ENCODE results near the gene SCN3A.

The SCN3A gene

GRCh38 chr2:165237056-165237455, 33.2 kb upstream of the SCN3A start:
- Histone ChIP-seq H3K27ac (ENCODE audit: insufficient read depth, low read length, poor library complexity, severe bottlenecking) (no peak overlapping the region), H3K4me1 (ENCODE audit: control insufficient read depth, insufficient read depth, low read length, poor library complexity, severe bottlenecking) (no peaks in the 10 kb centered on the region), H3K4me3 (ENCODE audit: insufficient read depth, low read depth, low read length, poor library complexity, severe bottlenecking) (no peak overlapping the region), H3K36me3 (ENCODE audit: control insufficient read depth, insufficient read depth, low read length) (no peaks in the 10 kb centered on the region), H3K9me3 (ENCODE audit: control insufficient read depth, low read length) (no peaks in the 10 kb centered on the region), H3K27me3 (replicated peaks; ENCODE audit: control insufficient read depth, insufficient read depth, low read length, poor library complexity, severe bottlenecking) (no peaks in the 10 kb centered on the region)
- DNase-seq, result no peak

- no peaks in the 10 kb centered on the region for H3K9me3 ChIP-seq (ENCODE audit: control insufficient read depth, low read length)
- no peaks in the 10 kb centered on the region for H3K36me3 ChIP-seq (ENCODE audit: control insufficient read depth, insufficient read depth, low read length)
- H3K27me3 ChIP-seq (replicated peaks; ENCODE audit: control insufficient read depth, insufficient read depth, low read length, poor library complexity, severe bottlenecking), result no peaks in the 10 kb centered on the region
- H3K27ac ChIP-seq (ENCODE audit: insufficient read depth, low read length, poor library complexity, severe bottlenecking), result no peak overlapping the region
- no peak overlapping the region for H3K4me3 ChIP-seq (ENCODE audit: insufficient read depth, low read depth, low read length, poor library complexity, severe bottlenecking)
- no peaks in the 10 kb centered on the region for H3K4me1 ChIP-seq (ENCODE audit: control insufficient read depth, insufficient read depth, low read length, poor library complexity, severe bottlenecking)
- no peak for DNase-seq
Observed at GRCh38 chr2:165227571-165227970, 23.7 kb upstream of the SCN3A start.

- Histone ChIP-seq H3K4me1 (ENCODE audit: control insufficient read depth, insufficient read depth, low read length, poor library complexity, severe bottlenecking) (no peaks in the 10 kb centered on the region), H3K27ac (ENCODE audit: insufficient read depth, low read length, poor library complexity, severe bottlenecking) (no peak overlapping the region), H3K36me3 (ENCODE audit: control insufficient read depth, insufficient read depth, low read length) (no peaks in the 10 kb centered on the region), H3K4me3 (ENCODE audit: insufficient read depth, low read depth, low read length, poor library complexity, severe bottlenecking) (no peak overlapping the region), H3K27me3 (replicated peaks; ENCODE audit: control insufficient read depth, insufficient read depth, low read length, poor library complexity, severe bottlenecking) (no peaks in the 10 kb centered on the region), H3K9me3 (ENCODE audit: control insufficient read depth, low read length) (no peaks in the 10 kb centered on the region)
- DNase-seq, result no peak
Observed at GRCh38 chr2:165224941-165225340, 21.1 kb upstream of the SCN3A start.

- DNase-seq, result no peak
- no peak overlapping the region for H3K27ac ChIP-seq (ENCODE audit: insufficient read depth, low read length, poor library complexity, severe bottlenecking)
- no peaks in the 10 kb centered on the region for H3K27me3 ChIP-seq (replicated peaks; ENCODE audit: control insufficient read depth, insufficient read depth, low read length, poor library complexity, severe bottlenecking)
- H3K9me3 ChIP-seq (ENCODE audit: control insufficient read depth, low read length), result no peaks in the 10 kb centered on the region
- H3K4me1 ChIP-seq (ENCODE audit: control insufficient read depth, insufficient read depth, low read length, poor library complexity, severe bottlenecking), result no peaks in the 10 kb centered on the region
- H3K36me3 ChIP-seq (ENCODE audit: control insufficient read depth, insufficient read depth, low read length), result no peaks in the 10 kb centered on the region
- no peak overlapping the region for H3K4me3 ChIP-seq (ENCODE audit: insufficient read depth, low read depth, low read length, poor library complexity, severe bottlenecking)
Observed at GRCh38 chr2:165219481-165219880, 15.6 kb upstream of the SCN3A start.

- H3K4me3 ChIP-seq (ENCODE audit: insufficient read depth, low read depth, low read length, poor library complexity, severe bottlenecking), result no peak overlapping the region
- no peaks in the 10 kb centered on the region for H3K36me3 ChIP-seq (ENCODE audit: control insufficient read depth, insufficient read depth, low read length)
- H3K27me3 ChIP-seq (replicated peaks; ENCODE audit: control insufficient read depth, insufficient read depth, low read length, poor library complexity, severe bottlenecking), result no peaks in the 10 kb centered on the region
- no peaks in the 10 kb centered on the region for H3K4me1 ChIP-seq (ENCODE audit: control insufficient read depth, insufficient read depth, low read length, poor library complexity, severe bottlenecking)
- DNase-seq, result no peak
- no peak overlapping the region for H3K27ac ChIP-seq (ENCODE audit: insufficient read depth, low read length, poor library complexity, severe bottlenecking)
- no peaks in the 10 kb centered on the region for H3K9me3 ChIP-seq (ENCODE audit: control insufficient read depth, low read length)
Observed at GRCh38 chr2:165214093-165214492, 10.2 kb upstream of the SCN3A start.

GRCh38 chr2:165208094-165208493, 4.2 kb upstream of the SCN3A start:
- no peak overlapping the region for H3K27ac ChIP-seq (ENCODE audit: insufficient read depth, low read length, poor library complexity, severe bottlenecking)
- H3K9me3 ChIP-seq (ENCODE audit: control insufficient read depth, low read length), result no peaks in the 10 kb centered on the region
- no peaks in the 10 kb centered on the region for H3K36me3 ChIP-seq (ENCODE audit: control insufficient read depth, insufficient read depth, low read length)
- no peaks in the 10 kb centered on the region for H3K4me1 ChIP-seq (ENCODE audit: control insufficient read depth, insufficient read depth, low read length, poor library complexity, severe bottlenecking)
- DNase-seq, result no peak
- H3K4me3 ChIP-seq (ENCODE audit: insufficient read depth, low read depth, low read length, poor library complexity, severe bottlenecking), result no peak overlapping the region
- H3K27me3 ChIP-seq (replicated peaks; ENCODE audit: control insufficient read depth, insufficient read depth, low read length, poor library complexity, severe bottlenecking), result no peaks in the 10 kb centered on the region

GRCh38 chr2:165205865-165206264, 2.0 kb upstream of the SCN3A start:
- Histone ChIP-seq H3K9me3 (ENCODE audit: control insufficient read depth, low read length) (no peaks in the 10 kb centered on the region), H3K36me3 (ENCODE audit: control insufficient read depth, insufficient read depth, low read length) (no peaks in the 10 kb centered on the region), H3K27me3 (replicated peaks; ENCODE audit: control insufficient read depth, insufficient read depth, low read length, poor library complexity, severe bottlenecking) (no peaks in the 10 kb centered on the region), H3K27ac (ENCODE audit: insufficient read depth, low read length, poor library complexity, severe bottlenecking) (no peak overlapping the region), H3K4me3 (ENCODE audit: insufficient read depth, low read depth, low read length, poor library complexity, severe bottlenecking) (no peak overlapping the region), H3K4me1 (ENCODE audit: control insufficient read depth, insufficient read depth, low read length, poor library complexity, severe bottlenecking) (no peaks in the 10 kb centered on the region)
- DNase-seq, result no peak

GRCh38 chr2:165202239-165202638, 1.6 kb downstream of the SCN3A start:
- Histone ChIP-seq H3K36me3 (ENCODE audit: control insufficient read depth, insufficient read depth, low read length) (no peaks in the 10 kb centered on the region), H3K27ac (ENCODE audit: insufficient read depth, low read length, poor library complexity, severe bottlenecking) (no peak overlapping the region), H3K4me3 (ENCODE audit: insufficient read depth, low read depth, low read length, poor library complexity, severe bottlenecking) (no peak overlapping the region), H3K9me3 (ENCODE audit: control insufficient read depth, low read length) (no peaks in the 10 kb centered on the region), H3K4me1 (ENCODE audit: control insufficient read depth, insufficient read depth, low read length, poor library complexity, severe bottlenecking) (no peaks in the 10 kb centered on the region), H3K27me3 (replicated peaks; ENCODE audit: control insufficient read depth, insufficient read depth, low read length, poor library complexity, severe bottlenecking) (no peaks in the 10 kb centered on the region)
- no peak for DNase-seq

- H3K9me3 ChIP-seq (ENCODE audit: control insufficient read depth, low read length), result no peaks in the 10 kb centered on the region
- H3K4me1 ChIP-seq (ENCODE audit: control insufficient read depth, insufficient read depth, low read length, poor library complexity, severe bottlenecking), result no peaks in the 10 kb centered on the region
- H3K27me3 ChIP-seq (replicated peaks; ENCODE audit: control insufficient read depth, insufficient read depth, low read length, poor library complexity, severe bottlenecking), result no peaks in the 10 kb centered on the region
Observed at GRCh38 chr2:165198181-165198580, 5.7 kb downstream of the SCN3A start.

GRCh38 chr2:165197346-165197745, 6.5 kb downstream of the SCN3A start:
- DNase-seq, result no peak
- no peaks in the 10 kb centered on the region for H3K27me3 ChIP-seq (replicated peaks; ENCODE audit: control insufficient read depth, insufficient read depth, low read length, poor library complexity, severe bottlenecking)

More at GRCh38 chr2:165198181-165198580, 5.7 kb downstream of the SCN3A start:
- Histone ChIP-seq H3K36me3 (ENCODE audit: control insufficient read depth, insufficient read depth, low read length) (no peaks in the 10 kb centered on the region), H3K27ac (ENCODE audit: insufficient read depth, low read length, poor library complexity, severe bottlenecking) (no peak overlapping the region), H3K4me3 (ENCODE audit: insufficient read depth, low read depth, low read length, poor library complexity, severe bottlenecking) (no peak overlapping the region)
- DNase-seq, result no peak

GRCh38 chr2:165196411-165196810, 7.4 kb downstream of the SCN3A start:
- H3K27me3 ChIP-seq (replicated peaks; ENCODE audit: control insufficient read depth, insufficient read depth, low read length, poor library complexity, severe bottlenecking), result no peaks in the 10 kb centered on the region
- no peak for DNase-seq
- no peaks in the 10 kb centered on the region for H3K36me3 ChIP-seq (ENCODE audit: control insufficient read depth, insufficient read depth, low read length)
- no peak overlapping the region for H3K27ac ChIP-seq (ENCODE audit: insufficient read depth, low read length, poor library complexity, severe bottlenecking)
- H3K4me3 ChIP-seq (ENCODE audit: insufficient read depth, low read depth, low read length, poor library complexity, severe bottlenecking), result no peak overlapping the region
- H3K4me1 ChIP-seq (ENCODE audit: control insufficient read depth, insufficient read depth, low read length, poor library complexity, severe bottlenecking), result no peaks in the 10 kb centered on the region
- H3K9me3 ChIP-seq (ENCODE audit: control insufficient read depth, low read length), result no peaks in the 10 kb centered on the region

More at GRCh38 chr2:165197346-165197745, 6.5 kb downstream of the SCN3A start:
- no peaks in the 10 kb centered on the region for H3K4me1 ChIP-seq (ENCODE audit: control insufficient read depth, insufficient read depth, low read length, poor library complexity, severe bottlenecking)
- H3K36me3 ChIP-seq (ENCODE audit: control insufficient read depth, insufficient read depth, low read length), result no peaks in the 10 kb centered on the region
- H3K27ac ChIP-seq (ENCODE audit: insufficient read depth, low read length, poor library complexity, severe bottlenecking), result no peak overlapping the region
- no peak overlapping the region for H3K4me3 ChIP-seq (ENCODE audit: insufficient read depth, low read depth, low read length, poor library complexity, severe bottlenecking)
- H3K9me3 ChIP-seq (ENCODE audit: control insufficient read depth, low read length), result no peaks in the 10 kb centered on the region

All from effector memory CD4-positive, alpha-beta T cell (primary cell).